ENCODE measurements around the gene TBCEL. TPM values are rescaled to one million over a fixed set of nuclear protein-coding genes. Genes with fewer than 3 reads are reported as not detected.

The TBCEL gene
- total and polyA plus RNA-seq, 2 donors (not counting 3 experiments of a cell fraction or from before 2014, with no cell fraction given) = 5.6 to 19.5 TPM

DNA sequence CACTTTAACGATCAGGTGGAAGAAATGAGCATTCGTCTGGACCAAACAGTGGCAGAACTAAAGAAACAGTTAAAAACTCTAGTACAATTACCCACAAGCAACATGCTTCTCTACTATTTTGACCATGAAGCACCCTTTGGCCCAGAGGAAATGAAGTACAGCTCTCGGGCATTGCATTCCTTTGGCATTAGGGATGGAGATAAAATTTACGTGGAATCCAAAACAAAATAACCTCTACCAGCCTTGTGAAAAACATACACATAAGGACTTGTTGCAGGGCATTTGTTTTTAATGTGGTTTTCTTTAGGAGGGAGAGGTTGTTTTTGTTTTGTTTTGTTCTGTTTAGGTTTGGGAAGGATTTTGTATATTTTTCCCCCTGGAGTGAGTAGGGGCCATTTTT lies 63.0 kb downstream of the TBCEL start:
- POLR2A ChIA-PET = no interaction called here
- intact Hi-C loops (cut with micrococcal nuclease) = no loop called here

More for the DNA sequence above, 63.0 kb downstream of the TBCEL start:
- no peak for TF ChIP-seq EZH2 (IDR thresholded peaks at IDR 0.05; ENCODE audit: borderline replicate concordance, low read depth, low read length, severe bottlenecking)
- TF ChIP-seq, protein P1, sequence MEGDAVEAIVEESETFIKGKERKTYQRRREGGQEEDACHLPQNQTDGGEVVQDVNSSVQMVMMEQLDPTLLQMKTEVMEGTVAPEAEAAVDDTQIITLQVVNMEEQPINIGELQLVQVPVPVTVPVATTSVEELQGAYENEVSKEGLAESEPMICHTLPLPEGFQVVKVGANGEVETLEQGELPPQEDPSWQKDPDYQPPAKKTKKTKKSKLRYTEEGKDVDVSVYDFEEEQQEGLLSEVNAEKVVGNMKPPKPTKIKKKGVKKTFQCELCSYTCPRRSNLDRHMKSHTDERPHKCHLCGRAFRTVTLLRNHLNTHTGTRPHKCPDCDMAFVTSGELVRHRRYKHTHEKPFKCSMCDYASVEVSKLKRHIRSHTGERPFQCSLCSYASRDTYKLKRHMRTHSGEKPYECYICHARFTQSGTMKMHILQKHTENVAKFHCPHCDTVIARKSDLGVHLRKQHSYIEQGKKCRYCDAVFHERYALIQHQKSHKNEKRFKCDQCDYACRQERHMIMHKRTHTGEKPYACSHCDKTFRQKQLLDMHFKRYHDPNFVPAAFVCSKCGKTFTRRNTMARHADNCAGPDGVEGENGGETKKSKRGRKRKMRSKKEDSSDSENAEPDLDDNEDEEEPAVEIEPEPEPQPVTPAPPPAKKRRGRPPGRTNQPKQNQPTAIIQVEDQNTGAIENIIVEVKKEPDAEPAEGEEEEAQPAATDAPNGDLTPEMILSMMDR (IDR thresholded peaks at IDR 0.05; ENCODE audit: extremely low read depth in 1 of 2, insufficient read depth in 1 of 2, low read depth in 1 of 2, low read length in 2 of 2) = no peak
- TF ChIP-seq FOS (IDR thresholded peaks at IDR 0.05; ENCODE audit: borderline replicate concordance, insufficient read depth, low read length) = no peak
- TF ChIP-seq, protein P2, sequence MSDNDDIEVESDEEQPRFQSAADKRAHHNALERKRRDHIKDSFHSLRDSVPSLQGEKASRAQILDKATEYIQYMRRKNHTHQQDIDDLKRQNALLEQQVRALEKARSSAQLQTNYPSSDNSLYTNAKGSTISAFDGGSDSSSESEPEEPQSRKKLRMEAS (IDR thresholded peaks at IDR 0.05; ENCODE audit: insufficient read depth, insufficient read length) = no peak
- no peak for TF ChIP-seq JUN (IDR thresholded peaks at IDR 0.05; ENCODE audit: borderline replicate concordance, insufficient read depth, insufficient read length, low read depth)
- TF ChIP-seq POLR2AphosphoS5 (IDR thresholded peaks at IDR 0.05; ENCODE audit: insufficient read depth, low read depth, low read length) = no peak
- TF ChIP-seq POLR2A (IDR thresholded peaks at IDR 0.05; ENCODE audit: low read depth, low read length) = no peak
- TF ChIP-seq GATA2 (IDR thresholded peaks at IDR 0.05; ENCODE audit: insufficient read depth, insufficient read length, low read depth, low read length) = no peak
- no peak for TF ChIP-seq MYC (IDR thresholded peaks at IDR 0.05; ENCODE audit: low read depth, low read length)
- Histone ChIP-seq H3K36me3 (ENCODE audit: control insufficient read depth in 2 of 2, extremely low read depth in 1 of 2, insufficient read depth in 2 of 2, low read length in 2 of 2) (peaks cover 3 to 4% of the 10 kb centered on the region in 2 experiments), H4K20me1 (replicated peaks; ENCODE audit: control insufficient read depth, extremely low read depth, insufficient read depth, low read length) (no peaks in the 10 kb centered on the region), H3K27ac (ENCODE audit: insufficient read depth, low read depth, low read length) (no peak overlapping the region), H2AFZ (ENCODE audit: low read depth, low read length) (no peak overlapping the region), H3K4me3 (replicated peaks in 1 of 3; ENCODE audit: insufficient read depth in 1 of 3, low read depth in 1 of 3, low read length in 3 of 3) (no peak overlapping the region), H3K27me3 (ENCODE audit: control insufficient read depth in 2 of 2, insufficient read depth in 2 of 2, low read length in 2 of 2) (no peaks in the 10 kb centered on the region), H3K4me2 (ENCODE audit: insufficient read depth, low read length) (no peak overlapping the region), H3K79me2 (ENCODE audit: control insufficient read depth, insufficient read depth, low read length) (no peaks in the 10 kb centered on the region), H3K9me3 (replicated peaks; ENCODE audit: control insufficient read depth, insufficient read depth, low read length) (no peaks in the 10 kb centered on the region), H3K9ac (replicated peaks; ENCODE audit: extremely low read depth, insufficient read depth, low read length) (no peak overlapping the region), H3K4me1 (ENCODE audit: control insufficient read depth, extremely low read depth, insufficient read depth, low read length) (no peaks in the 10 kb centered on the region), H3K9me1 (replicated peaks; ENCODE audit: control insufficient read depth, extremely low read depth, insufficient read depth, low read length) (peaks cover 2% of the 10 kb centered on the region)
- no peak for DNase-seq (ENCODE audit: low read depth, low spot score)
- dilution Hi-C loops (cut with MboI; ENCODE audit: extremely low pct_ligation_motif_present, low sequenced_read_pairs) = no loop called here
- no peak for FAIRE-seq
- CTCF ChIA-PET = no interaction called here
- BruUV-seq (replicated peaks) = no TSS peak

Data from endothelial cell of umbilical vein (primary cell).